HepG2 (cell line): ENCODE measurements around the gene COLEC12. TPM values are rescaled to one million over a fixed set of nuclear protein-coding genes. Genes with fewer than 3 reads are reported as not detected.

ENCODE experiments used
- CCAR2 ChIP-seq: fragments of 200-400 bp; formaldehyde crosslinking; optimal IDR thresholded peaks from 2 replicates; pipeline ENCODE3; 2018; ENCODE audit warnings: low read depth, mild to moderate bottlenecking, low read length, moderate library complexity
- GABPB1 ChIP-seq: IDR thresholded peaks from 2 replicates; pipeline ENCODE4 v1.6.1; 2016; ENCODE audit warnings: mild to moderate bottlenecking, missing genetic modification reagents, moderate library complexity, missing compliant biosample characterization
- HOXA5 ChIP-seq: sonication (generic); formaldehyde crosslinking; IDR thresholded peaks from 2 replicates; pipeline ENCODE4 v1.4.0; 2020; ENCODE audit warnings: missing genetic modification reagents
- NCOR1 ChIP-seq: fragments of 200-600 bp; sonication (generic); IDR thresholded peaks from 2 replicates; pipeline ENCODE4 v1.7.0; 2017; ENCODE audit warnings: antibody characterized with exemption, low read length, borderline replicate concordance
- SCMH1 ChIP-seq: sonication (generic); formaldehyde crosslinking; IDR thresholded peaks from 2 replicates; pipeline ENCODE4 v1.9.0; 2021; ENCODE audit warnings: missing genetic modification reagents, mild to moderate bottlenecking, borderline replicate concordance
- SIN3A ChIP-seq: IDR thresholded peaks from 2 replicates; pipeline ENCODE4 v1.6.1; 2011; ENCODE audit warnings: low read depth, mild to moderate bottlenecking, control low read depth, low read length, borderline replicate concordance
- ZBTB33 ChIP-seq: sonication (generic); formaldehyde crosslinking; IDR thresholded peaks from 2 replicates; pipeline ENCODE4 v1.4.0; 2020; ENCODE audit warnings: missing genetic modification reagents
- ZBTB34 ChIP-seq: sonication (generic); formaldehyde crosslinking; IDR thresholded peaks from 2 replicates; pipeline ENCODE4 v1.8.0; 2022; ENCODE audit warnings: mild to moderate bottlenecking, missing genetic modification reagents
- ZNF124 ChIP-seq: sonication (generic); formaldehyde crosslinking; IDR thresholded peaks from 2 replicates; pipeline ENCODE4 v1.4.0; 2020; ENCODE audit warnings: missing genetic modification reagents
- ZNF18 ChIP-seq: sonication (generic); formaldehyde crosslinking; IDR thresholded peaks from 2 replicates; pipeline ENCODE4 v1.8.0; 2022; ENCODE audit warnings: mild to moderate bottlenecking, missing genetic modification reagents; ENCODE audit not compliant: insufficient replicate concordance
- ZNF224 ChIP-seq: sonication (generic); formaldehyde crosslinking; IDR thresholded peaks from 2 replicates; pipeline ENCODE4 v1.5.0; 2020; ENCODE audit warnings: mild to moderate bottlenecking, missing genetic modification reagents
- ZNF350 ChIP-seq: sonication (generic); formaldehyde crosslinking; IDR thresholded peaks from 2 replicates; pipeline ENCODE4 v1.4.0; 2020; ENCODE audit warnings: mild to moderate bottlenecking, low read depth, missing genetic modification reagents, borderline replicate concordance
- polyA plus RNA-seq, 8 experiments: library from polyadenylated mRNA; depleted of rRNA in 3 of 8; stranded (reverse) in 7 of 8; unstranded in 1 of 8; fragments of >200 nt; fragmentation: Illumina TruSeq in 4 of 8; extraction: Trizol in 4 of 8; gene quantifications; 2 replicates each; pipeline versions ENCODE4 v1.2.1 to v1.2.3, GENCODE V29; 2011 to 2016; ENCODE audit warnings: low read depth in 4 of 8, missing spikeins in 1 of 8, mixed read lengths in 1 of 8; ENCODE audit not compliant: insufficient read depth in 1 of 8
- total RNA-seq, 5 experiments: library from RNA; depleted of rRNA; stranded (reverse); fragments of >200 nt; fragmentation: Illumina TruSeq; extraction: Trizol; gene quantifications; 2 replicates each; pipeline ENCODE4 v1.2.3, GENCODE V29; 2016; ENCODE audit warnings: low read depth in 1 of 5
- TF ChIP-seq, protein P1 (sequence below): IDR thresholded peaks from 2 replicates; pipeline ENCODE4 v1.4.0; 2020; ENCODE audit warnings: mild to moderate bottlenecking, missing genetic modification reagents
- TF ChIP-seq, protein P2 (sequence below), 2 experiments: sonication (generic) in 1 of 2; formaldehyde crosslinking in 1 of 2; IDR thresholded peaks; 2 replicates each; pipeline versions ENCODE4 v1.5.1 to v1.6.1; 2011 to 2020; ENCODE audit warnings: borderline replicate concordance in 1 of 2, low read depth in 1 of 2, low read length in 1 of 2, mild to moderate bottlenecking in 1 of 2, missing genetic modification reagents in 1 of 2, moderate library complexity in 1 of 2

Gene COLEC12
- total and polyA plus RNA-seq, 2 of the 13 experiments (the other 11 are each of a cell fraction or from before 2014, with no cell fraction given), result 0.02 to 0.11 TPM

- TF ChIP-seq, protein P1, sequence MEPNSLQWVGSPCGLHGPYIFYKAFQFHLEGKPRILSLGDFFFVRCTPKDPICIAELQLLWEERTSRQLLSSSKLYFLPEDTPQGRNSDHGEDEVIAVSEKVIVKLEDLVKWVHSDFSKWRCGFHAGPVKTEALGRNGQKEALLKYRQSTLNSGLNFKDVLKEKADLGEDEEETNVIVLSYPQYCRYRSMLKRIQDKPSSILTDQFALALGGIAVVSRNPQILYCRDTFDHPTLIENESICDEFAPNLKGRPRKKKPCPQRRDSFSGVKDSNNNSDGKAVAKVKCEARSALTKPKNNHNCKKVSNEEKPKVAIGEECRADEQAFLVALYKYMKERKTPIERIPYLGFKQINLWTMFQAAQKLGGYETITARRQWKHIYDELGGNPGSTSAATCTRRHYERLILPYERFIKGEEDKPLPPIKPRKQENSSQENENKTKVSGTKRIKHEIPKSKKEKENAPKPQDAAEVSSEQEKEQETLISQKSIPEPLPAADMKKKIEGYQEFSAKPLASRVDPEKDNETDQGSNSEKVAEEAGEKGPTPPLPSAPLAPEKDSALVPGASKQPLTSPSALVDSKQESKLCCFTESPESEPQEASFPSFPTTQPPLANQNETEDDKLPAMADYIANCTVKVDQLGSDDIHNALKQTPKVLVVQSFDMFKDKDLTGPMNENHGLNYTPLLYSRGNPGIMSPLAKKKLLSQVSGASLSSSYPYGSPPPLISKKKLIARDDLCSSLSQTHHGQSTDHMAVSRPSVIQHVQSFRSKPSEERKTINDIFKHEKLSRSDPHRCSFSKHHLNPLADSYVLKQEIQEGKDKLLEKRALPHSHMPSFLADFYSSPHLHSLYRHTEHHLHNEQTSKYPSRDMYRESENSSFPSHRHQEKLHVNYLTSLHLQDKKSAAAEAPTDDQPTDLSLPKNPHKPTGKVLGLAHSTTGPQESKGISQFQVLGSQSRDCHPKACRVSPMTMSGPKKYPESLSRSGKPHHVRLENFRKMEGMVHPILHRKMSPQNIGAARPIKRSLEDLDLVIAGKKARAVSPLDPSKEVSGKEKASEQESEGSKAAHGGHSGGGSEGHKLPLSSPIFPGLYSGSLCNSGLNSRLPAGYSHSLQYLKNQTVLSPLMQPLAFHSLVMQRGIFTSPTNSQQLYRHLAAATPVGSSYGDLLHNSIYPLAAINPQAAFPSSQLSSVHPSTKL, result peak; percentile 38
- 0 out of 2 replicates have a peak, but pooled peaks have one; percentile 39 for TF ChIP-seq HOXA5 (CRISPR knock-in tag)
- TF ChIP-seq ZNF124, result no peak; the same call in 1 of the 2 replicates
- TF ChIP-seq ZNF350 (CRISPR knock-in tag), result no peak; the same call in 1 of the 2 replicates
- no peak for TF ChIP-seq ZBTB33 (CRISPR knock-in tag)
- TF ChIP-seq, protein P2, sequence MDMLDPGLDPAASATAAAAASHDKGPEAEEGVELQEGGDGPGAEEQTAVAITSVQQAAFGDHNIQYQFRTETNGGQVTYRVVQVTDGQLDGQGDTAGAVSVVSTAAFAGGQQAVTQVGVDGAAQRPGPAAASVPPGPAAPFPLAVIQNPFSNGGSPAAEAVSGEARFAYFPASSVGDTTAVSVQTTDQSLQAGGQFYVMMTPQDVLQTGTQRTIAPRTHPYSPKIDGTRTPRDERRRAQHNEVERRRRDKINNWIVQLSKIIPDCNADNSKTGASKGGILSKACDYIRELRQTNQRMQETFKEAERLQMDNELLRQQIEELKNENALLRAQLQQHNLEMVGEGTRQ (IDR thresholded peaks at IDR 0.05; ENCODE audit: low read depth, low read length), result no peak
- TF ChIP-seq, protein P2 (CRISPR knock-in tag; IDR thresholded peaks at IDR 0.05; ENCODE audit: borderline replicate concordance), result peak; percentile 23; the same call in 1 of the 2 replicates
- peak; percentile 6; the same call in 1 of the 2 replicates for TF ChIP-seq SIN3A
- peak; percentile 14; the same call in 1 of the 2 replicates for TF ChIP-seq ZBTB34 (CRISPR knock-in tag)
- TF ChIP-seq SCMH1 (CRISPR knock-in tag), result no peak
- 0 out of 2 replicates have a peak, but pooled peaks have one; percentile 44 for TF ChIP-seq ZNF224 (CRISPR knock-in tag)
- no peak for TF ChIP-seq CCAR2
- peak; percentile 28 for TF ChIP-seq GABPB1 (CRISPR knock-in tag)
- TF ChIP-seq ZNF18, result peak; percentile 46
- TF ChIP-seq NCOR1, result peak; percentile 84
Measured at GRCh38 chr18:362311-363290, 137.9 kb downstream of the COLEC12 start (continued).
